GM12874 (cell line): Measurements from ENCODE around the gene CFAP210.

Experiments
- TF ChIP-seq, protein P1 (sequence below): IDR thresholded peaks from 2 replicates; pipeline ENCODE4 v1.5.1; 2011; ENCODE audit warnings: low read depth, mild to moderate bottlenecking, control low read depth, low read length, moderate library complexity; ENCODE audit not compliant: insufficient read depth

The CFAP210 gene

DNA sequence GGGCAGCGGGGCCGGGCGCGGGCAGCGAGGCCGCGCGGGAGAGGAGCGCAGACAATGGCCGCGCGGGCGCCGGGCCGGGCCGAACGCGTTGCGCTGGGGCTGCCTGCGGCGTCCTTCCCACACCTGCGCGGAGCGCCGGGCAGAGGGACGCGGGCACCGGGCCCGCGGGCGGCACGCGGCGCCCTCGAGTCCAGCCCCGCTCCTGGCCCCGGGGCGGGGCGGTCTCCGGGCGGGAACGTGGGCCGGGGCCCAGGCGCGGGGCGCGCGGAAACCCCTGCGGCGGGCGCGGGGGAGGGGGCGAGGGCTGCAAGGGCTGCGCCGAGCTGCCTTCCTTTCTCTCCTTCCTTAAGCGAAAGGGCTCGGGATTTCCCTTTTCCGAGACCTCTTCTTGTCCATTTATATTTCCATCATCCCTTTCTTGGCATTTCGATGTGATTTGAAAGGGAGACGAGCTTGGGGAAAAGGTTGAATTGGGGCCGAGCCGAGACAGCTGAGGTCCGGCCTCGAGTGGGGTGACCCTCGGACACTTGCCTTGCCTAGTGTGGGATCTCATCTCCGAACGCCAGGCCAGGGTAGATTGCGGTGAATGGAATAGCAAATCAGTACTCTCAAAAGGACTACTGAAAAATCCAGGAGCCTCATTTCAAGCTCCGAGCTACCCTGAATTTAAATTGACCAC is 40.1 kb upstream of the CFAP210 start:
- TF ChIP-seq, protein P1, sequence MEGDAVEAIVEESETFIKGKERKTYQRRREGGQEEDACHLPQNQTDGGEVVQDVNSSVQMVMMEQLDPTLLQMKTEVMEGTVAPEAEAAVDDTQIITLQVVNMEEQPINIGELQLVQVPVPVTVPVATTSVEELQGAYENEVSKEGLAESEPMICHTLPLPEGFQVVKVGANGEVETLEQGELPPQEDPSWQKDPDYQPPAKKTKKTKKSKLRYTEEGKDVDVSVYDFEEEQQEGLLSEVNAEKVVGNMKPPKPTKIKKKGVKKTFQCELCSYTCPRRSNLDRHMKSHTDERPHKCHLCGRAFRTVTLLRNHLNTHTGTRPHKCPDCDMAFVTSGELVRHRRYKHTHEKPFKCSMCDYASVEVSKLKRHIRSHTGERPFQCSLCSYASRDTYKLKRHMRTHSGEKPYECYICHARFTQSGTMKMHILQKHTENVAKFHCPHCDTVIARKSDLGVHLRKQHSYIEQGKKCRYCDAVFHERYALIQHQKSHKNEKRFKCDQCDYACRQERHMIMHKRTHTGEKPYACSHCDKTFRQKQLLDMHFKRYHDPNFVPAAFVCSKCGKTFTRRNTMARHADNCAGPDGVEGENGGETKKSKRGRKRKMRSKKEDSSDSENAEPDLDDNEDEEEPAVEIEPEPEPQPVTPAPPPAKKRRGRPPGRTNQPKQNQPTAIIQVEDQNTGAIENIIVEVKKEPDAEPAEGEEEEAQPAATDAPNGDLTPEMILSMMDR = no peak

GRCh38 chr2:169732583-169733358 is 38.6 kb upstream of the CFAP210 start:
- TF ChIP-seq, protein P1 = no peak

DNA sequence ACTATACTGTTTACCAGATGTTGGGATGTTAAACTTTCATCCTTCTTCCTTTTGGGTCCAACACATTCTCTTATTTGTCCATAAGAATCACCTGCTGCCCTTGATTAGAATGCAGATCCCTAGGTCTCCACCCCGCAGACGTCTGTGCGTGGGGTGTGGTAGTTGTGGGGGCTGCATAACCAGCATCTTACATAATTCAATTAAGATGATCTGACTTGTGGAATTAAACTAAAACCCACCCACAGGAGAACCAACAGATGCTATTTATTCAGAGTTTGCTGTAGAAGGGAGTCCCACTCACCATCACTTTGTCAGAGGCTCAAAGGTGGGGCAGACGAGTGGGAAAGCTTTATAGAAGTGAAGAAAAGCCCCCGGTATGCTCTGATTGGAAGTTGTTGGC is 37.9 kb upstream of the CFAP210 start:
- TF ChIP-seq, protein P1 = no peak

DNA sequence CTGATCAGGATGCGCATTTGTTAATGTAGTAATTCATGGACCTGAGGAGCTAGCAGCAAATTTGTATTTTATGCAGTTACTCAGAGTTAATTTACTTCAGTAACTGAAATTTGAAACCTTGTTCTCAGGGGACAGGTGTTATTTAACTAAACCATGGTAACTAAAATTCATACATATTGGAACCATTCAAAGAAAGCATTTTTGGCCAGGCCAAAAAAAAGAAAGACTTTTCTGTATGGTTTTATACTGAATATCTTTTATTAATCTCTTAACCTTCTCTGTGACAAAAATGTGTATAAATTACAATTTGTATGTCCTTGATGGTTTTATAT is 35.0 kb upstream of the CFAP210 start:
- TF ChIP-seq, protein P1 = no peak

DNA sequence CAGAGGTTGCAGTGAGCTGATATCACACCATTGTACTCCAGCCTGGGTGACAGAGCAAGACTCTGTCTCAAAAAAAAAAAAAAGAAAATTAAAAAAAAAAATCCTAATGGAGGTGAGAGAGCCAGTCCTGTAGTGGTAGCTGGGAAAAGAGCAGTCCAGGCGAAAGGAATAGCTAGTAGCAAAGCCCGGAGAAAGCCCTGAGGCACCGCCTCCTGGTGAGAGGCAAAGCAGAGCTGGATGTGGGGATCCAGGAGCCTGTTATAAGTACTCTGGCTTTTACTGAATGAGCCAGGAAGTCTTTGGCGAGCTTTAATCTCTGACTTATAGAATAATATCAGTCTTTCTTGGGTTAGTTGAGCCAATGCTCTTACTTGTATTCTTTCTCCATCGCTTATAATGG is 32.9 kb upstream of the CFAP210 start:
- TF ChIP-seq, protein P1 = no peak

DNA sequence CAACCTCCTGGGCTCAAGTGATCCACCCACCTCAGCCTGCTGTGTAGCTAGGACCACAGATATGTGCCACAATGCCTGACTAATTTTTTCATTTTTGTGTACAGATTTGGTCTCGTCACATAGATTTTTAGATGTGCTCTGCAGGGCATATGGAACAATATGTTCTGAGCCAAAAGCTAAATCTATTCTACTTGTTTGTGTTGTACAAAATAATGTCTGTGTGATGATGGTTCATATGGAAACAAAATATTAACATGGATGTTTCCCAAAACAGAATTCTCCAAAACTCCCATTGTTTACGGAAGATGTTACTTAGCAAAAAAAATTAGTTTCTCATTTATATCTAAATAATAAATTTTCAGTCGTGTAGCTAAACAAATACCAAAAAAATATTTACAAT is 26.8 kb upstream of the CFAP210 start:
- TF ChIP-seq, protein P1 = no peak

- TF ChIP-seq, protein P1 = no peak
Observed at GRCh38 chr2:169718930-169719504, 24.8 kb upstream of the CFAP210 start.
